NB4 (cell line): ENCODE measurements around the gene ZIM2.

Experiments
- DNase-seq: peaks from one replicate; pipeline ENCODE4 v3.0.0; 2010; ENCODE audit warnings: low read depth
- H3K4me3 ChIP-seq: one replicate; pipeline ENCODE4 v1.5.1; 2011; ENCODE audit warnings: mild to moderate bottlenecking, low read depth, low read length, moderate library complexity
- CTCF ChIP-seq: IDR thresholded peaks from one replicate; pipeline ENCODE4 v1.5.1; 2012; ENCODE audit warnings: low read depth, low read length
- MYC ChIP-seq: IDR thresholded peaks from 2 replicates; pipeline ENCODE4 v1.6.1; 2011; ENCODE audit warnings: low read depth, low read length
- POLR2A ChIP-seq: IDR thresholded peaks from 2 replicates; pipeline ENCODE4 v1.6.1; 2011; ENCODE audit warnings: mild to moderate bottlenecking; ENCODE audit not compliant: insufficient read length; ENCODE audit errors: extremely low read depth
- TF ChIP-seq, protein P1 (sequence below): IDR thresholded peaks from 2 replicates; pipeline ENCODE4 v1.6.1; 2011; ENCODE audit warnings: low read depth, low read length

ZIM2 gene

GRCh38 chr19:56840451-56841192, at the start of gene ZIM2, which contains the start of gene PEG3:
Gene ZIM2, minus strand, starts transcription at chr19:56840726. Its CDS starts 16,449 bp downstream, at chr19:56824277.
Gene PEG3, minus strand, starts transcription at chr19:56840726. Its CDS starts 16,071 bp downstream, at chr19:56824655.
- TF ChIP-seq, protein P1, sequence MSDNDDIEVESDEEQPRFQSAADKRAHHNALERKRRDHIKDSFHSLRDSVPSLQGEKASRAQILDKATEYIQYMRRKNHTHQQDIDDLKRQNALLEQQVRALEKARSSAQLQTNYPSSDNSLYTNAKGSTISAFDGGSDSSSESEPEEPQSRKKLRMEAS = no peak
- no peak for TF ChIP-seq CTCF
- no peak for TF ChIP-seq MYC
- no peak for TF ChIP-seq POLR2A
- no peak for DNase-seq
- H3K4me3 ChIP-seq = no peak within 1 kb of the TSS

- DNase-seq = no peak
- H3K4me3 ChIP-seq = no peak overlapping the region
Observed at GRCh38 chr19:56885173-56885985, 44.9 kb upstream of the ZIM2 start.

GRCh38 chr19:56884441-56884840, 43.9 kb upstream of the ZIM2 start:
- H3K4me3 ChIP-seq = no peak overlapping the region
- no peak for DNase-seq
- TF ChIP-seq CTCF (no peak), POLR2A (no peak), MYC (no peak)
- TF ChIP-seq, protein P1 = no peak

More at GRCh38 chr19:56885173-56885985, 44.9 kb upstream of the ZIM2 start:
- TF ChIP-seq CTCF = no peak
- TF ChIP-seq, protein P1 = no peak
- no peak for TF ChIP-seq MYC
- no peak for TF ChIP-seq POLR2A

- no peak for DNase-seq
- TF ChIP-seq, protein P1 = no peak
- no peak overlapping the region for H3K4me3 ChIP-seq
Observed at GRCh38 chr19:56880592-56881190, 40.2 kb upstream of the ZIM2 start.

DNA sequence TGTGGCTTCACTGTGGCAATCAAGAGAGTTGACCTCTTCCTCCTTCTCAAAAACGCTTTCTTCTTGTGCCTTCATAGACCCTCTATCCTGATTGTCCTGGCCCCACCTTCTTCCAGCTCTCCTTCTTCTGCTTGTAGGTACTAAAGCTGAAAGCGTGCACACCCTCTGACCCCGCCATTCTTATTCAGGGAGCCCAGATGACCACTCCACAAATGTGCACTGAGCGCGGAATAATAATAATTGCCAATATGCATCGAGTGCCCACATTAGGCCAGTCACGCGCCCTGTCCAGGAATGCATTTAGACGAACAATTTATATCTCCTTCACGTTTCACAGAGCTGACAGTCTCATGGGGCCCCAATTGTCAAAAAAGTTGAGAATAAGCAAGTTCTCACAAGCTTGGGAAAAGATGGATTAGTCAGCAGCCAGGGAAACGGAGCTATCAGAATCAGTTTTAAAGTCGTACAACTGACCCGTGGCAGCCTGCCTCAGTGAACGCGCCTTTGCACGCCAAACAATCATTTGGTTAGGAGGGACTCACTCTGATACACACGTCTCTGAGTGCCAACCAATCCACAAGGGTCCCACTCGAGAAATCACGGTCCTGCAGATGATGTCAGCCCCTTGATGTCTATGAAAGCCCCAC, 36.7 kb upstream of the ZIM2 start:
- TF ChIP-seq MYC (no peak), POLR2A (no peak), CTCF (no peak)
- TF ChIP-seq, protein P1 = no peak
- DNase-seq = no peak
- H3K4me3 ChIP-seq = no peak overlapping the region

GRCh38 chr19:56875717-56876116, 35.2 kb upstream of the ZIM2 start:
- no peak overlapping the region for H3K4me3 ChIP-seq
- TF ChIP-seq, protein P1 = no peak
- TF ChIP-seq CTCF (no peak), MYC (no peak), POLR2A (no peak)
- no peak for DNase-seq
